Muscle layer of colon (tissue), 2 donors: ENCODE measurements around the gene YPEL2.

Experiments used
- H3K27ac ChIP-seq: one replicate; pipeline ENCODE4 v1.7.0; 2013; ENCODE audit warnings: low read depth, mild to moderate bottlenecking, low read length, moderate library complexity
- H3K27me3 ChIP-seq, 2 donors: one replicate each; pipeline ENCODE4 v1.7.0; 2013; ENCODE audit warnings: low read length in 2 of 2, mild to moderate bottlenecking in 2 of 2; ENCODE audit not compliant: insufficient read depth in 2 of 2, control insufficient read depth in 1 of 2
- H3K36me3 ChIP-seq: one replicate; pipeline ENCODE4 v1.7.0; 2013; ENCODE audit warnings: mild to moderate bottlenecking, low read length; ENCODE audit not compliant: insufficient read depth
- H3K4me1 ChIP-seq: one replicate; pipeline ENCODE4 v1.7.0; 2013; ENCODE audit warnings: mild to moderate bottlenecking, low read length; ENCODE audit not compliant: insufficient read depth
- H3K4me3 ChIP-seq, 2 donors: one replicate each; pipeline ENCODE4 v1.7.0; 2013; ENCODE audit warnings: low read length in 2 of 2, low read depth in 1 of 2, mild to moderate bottlenecking in 1 of 2, moderate library complexity in 1 of 2
- H3K9ac ChIP-seq: one replicate; pipeline ENCODE4 v1.7.0; 2013; ENCODE audit warnings: low read length
- H3K9me3 ChIP-seq: one replicate; pipeline ENCODE4 v1.7.0; 2013; ENCODE audit warnings: mild to moderate bottlenecking, low read length
- donor health status: abdominal sarcoma.
- donor health status: Adenocarcinoma of cecum.

Gene YPEL2

DNA sequence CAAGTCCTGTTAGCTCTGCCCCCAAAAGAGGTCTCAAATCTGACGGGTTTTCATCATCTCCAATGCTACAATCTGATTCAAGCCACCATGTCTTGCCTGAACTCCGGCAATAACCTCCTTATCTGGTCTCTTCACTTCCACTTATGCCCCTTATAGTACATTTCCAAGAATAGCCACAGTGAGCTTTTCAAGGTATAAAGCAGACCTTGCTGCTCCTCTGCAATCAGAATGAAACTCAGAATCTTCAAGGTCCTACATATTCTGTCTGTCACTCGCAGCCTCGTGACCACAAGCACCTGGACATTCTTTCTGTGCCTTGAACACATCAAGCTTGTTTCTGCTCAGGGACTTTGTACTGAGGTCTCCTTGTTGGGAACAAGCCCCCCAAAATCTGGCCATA lies 84.7 kb downstream of the YPEL2 start:
- no peaks in the 10 kb centered on the region for H3K27me3 ChIP-seq
- no peak overlapping the region for H3K4me3 ChIP-seq
- no peak overlapping the region for H3K27ac ChIP-seq
- no peak overlapping the region for H3K9ac ChIP-seq
- peaks cover 6% of the 10 kb centered on the region for H3K4me1 ChIP-seq
- H3K9me3 ChIP-seq = no peaks in the 10 kb centered on the region
- H3K36me3 ChIP-seq = no peaks in the 10 kb centered on the region

DNA sequence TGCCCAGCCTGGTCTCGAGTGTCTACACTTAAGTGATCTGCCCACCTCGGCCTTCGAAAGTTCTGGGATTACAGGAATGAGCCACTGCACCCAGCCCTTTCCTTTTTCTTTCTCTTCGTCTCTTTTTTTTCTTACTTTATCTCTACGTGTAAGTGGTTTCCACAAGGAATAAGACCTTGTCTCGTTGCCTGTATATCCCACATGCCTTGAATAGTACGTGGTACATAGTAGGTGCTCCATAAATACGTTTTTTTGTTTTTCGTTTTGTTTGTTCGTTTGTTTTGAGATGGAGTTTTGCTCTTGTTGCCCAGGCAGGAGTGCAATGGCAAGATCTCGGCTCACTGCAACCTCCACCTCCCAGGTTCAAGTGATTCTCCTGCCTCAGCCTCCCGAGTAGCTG lies 86.0 kb downstream of the YPEL2 start:
- Histone ChIP-seq H3K36me3 (no peaks in the 10 kb centered on the region), H3K27me3 (no peaks in the 10 kb centered on the region), H3K9ac (no peak overlapping the region), H3K4me1 (peaks cover 6% of the 10 kb centered on the region), H3K4me3 (no peak overlapping the region), H3K27ac (no peak overlapping the region), H3K9me3 (no peaks in the 10 kb centered on the region)

DNA sequence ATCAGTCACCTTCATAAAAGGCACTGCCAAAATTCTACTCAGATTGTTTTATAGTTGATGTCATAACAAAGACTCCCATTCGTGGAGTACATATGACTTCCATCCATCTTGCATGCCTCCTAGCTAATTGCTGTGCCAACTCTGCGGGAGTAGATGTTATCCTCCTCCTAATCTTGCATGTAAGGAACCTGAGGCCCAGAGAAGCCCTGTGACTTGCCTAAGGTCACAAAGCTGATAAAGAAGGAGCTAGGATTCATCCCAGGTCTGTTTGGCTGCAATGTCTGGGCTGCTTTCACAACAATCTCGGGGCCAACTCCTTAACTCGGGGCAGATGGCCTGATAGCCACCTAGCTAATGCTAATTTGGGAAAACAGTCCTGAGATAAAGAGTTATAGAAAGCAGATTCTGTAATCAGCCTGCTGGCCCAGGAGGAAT lies 87.3 kb downstream of the YPEL2 start:
- peaks cover 15% of the 10 kb centered on the region for H3K4me1 ChIP-seq
- no peak overlapping the region for H3K4me3 ChIP-seq
- H3K9ac ChIP-seq = no peak overlapping the region
- H3K9me3 ChIP-seq = no peaks in the 10 kb centered on the region
- no peaks in the 10 kb centered on the region for H3K27me3 ChIP-seq
- no peaks in the 10 kb centered on the region for H3K36me3 ChIP-seq
- H3K27ac ChIP-seq = no peak overlapping the region

DNA sequence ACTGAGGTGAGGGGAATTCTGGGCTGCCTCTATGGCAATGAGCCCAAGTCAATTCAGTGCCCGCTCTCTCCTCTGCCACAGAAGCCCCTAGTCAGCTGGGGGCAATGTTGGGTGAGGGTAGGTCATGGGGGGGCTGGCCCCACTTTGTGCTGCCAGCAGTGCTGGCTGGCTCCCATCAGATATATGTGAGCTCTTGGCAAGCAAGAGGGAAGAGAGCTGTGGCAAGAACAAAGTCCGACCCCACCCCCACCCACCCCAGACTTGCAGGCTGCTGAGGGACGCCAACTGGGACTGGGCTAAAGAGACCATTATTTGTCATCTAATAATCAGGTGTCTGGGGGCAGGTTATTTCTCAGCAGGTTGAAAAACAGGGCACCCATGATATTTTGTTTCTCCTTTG lies 89.4 kb downstream of the YPEL2 start:
- peaks cover 34% of the 10 kb centered on the region for H3K4me1 ChIP-seq
- H3K27me3 ChIP-seq = no peaks in the 10 kb centered on the region
- H3K36me3 ChIP-seq = no peaks in the 10 kb centered on the region
- no peaks in the 10 kb centered on the region for H3K9me3 ChIP-seq
- H3K27ac ChIP-seq = no peak overlapping the region
- no peak overlapping the region for H3K9ac ChIP-seq
- no peak overlapping the region for H3K4me3 ChIP-seq

DNA sequence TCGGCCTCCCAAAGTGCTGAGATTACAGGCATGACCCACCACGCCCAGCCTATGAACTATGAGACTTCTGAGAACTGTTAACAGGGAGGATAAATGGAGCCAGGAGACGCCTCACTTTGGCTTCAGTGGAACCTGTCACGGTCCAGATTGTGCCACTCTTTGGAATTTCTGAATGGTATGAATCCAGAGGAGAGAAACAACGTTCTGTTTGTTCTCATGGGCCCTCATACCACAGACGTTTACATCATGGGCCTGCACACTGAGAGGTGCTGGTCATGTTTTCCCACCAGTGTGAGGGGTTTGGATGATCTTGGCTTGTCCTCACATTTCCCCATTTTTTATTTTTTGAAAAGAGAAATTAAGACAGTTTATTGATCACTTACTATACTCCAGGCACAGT lies 90.3 kb downstream of the YPEL2 start:
- no peak overlapping the region for H3K4me3 ChIP-seq
- no peaks in the 10 kb centered on the region for H3K36me3 ChIP-seq
- H3K9me3 ChIP-seq = no peaks in the 10 kb centered on the region
- peaks cover 42% of the 10 kb centered on the region for H3K4me1 ChIP-seq
- H3K9ac ChIP-seq = no peak overlapping the region
- no peak overlapping the region for H3K27ac ChIP-seq
- no peaks in the 10 kb centered on the region for H3K27me3 ChIP-seq

DNA sequence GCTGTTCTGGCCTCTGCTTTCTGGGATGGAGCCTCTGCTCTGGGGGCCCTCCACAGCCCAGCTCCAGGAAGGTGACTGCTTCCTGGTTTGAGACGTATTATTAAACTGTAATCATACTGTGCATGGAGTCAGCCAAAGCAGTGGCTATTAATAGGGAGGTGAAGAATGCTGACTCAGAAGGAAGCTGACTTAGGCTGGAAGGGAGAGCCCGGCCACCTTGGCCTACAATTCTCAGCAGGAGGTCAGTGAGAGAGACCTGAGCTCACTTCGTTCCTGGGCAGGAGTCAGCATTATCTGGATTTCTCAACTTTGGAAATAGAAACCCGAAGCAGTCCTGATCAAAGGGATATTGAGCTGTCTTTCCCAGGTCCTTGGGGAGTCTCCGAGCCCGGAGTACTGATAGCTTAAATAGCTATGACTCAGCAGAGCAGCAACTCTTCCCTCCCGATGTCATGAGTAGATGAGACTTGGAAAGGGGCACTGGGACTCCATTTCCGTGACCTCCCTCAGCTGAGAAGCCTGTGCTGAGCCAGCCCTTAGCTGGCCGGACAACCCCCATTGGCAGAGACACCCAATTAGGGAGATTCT lies 91.8 kb downstream of the YPEL2 start:
- H3K27me3 ChIP-seq = no peaks in the 10 kb centered on the region
- no peak overlapping the region for H3K27ac ChIP-seq
- peaks cover 55% of the 10 kb centered on the region for H3K4me1 ChIP-seq
- H3K36me3 ChIP-seq = no peaks in the 10 kb centered on the region
- no peak overlapping the region for H3K9ac ChIP-seq
- H3K9me3 ChIP-seq = no peaks in the 10 kb centered on the region
- H3K4me3 ChIP-seq = no peak overlapping the region

DNA sequence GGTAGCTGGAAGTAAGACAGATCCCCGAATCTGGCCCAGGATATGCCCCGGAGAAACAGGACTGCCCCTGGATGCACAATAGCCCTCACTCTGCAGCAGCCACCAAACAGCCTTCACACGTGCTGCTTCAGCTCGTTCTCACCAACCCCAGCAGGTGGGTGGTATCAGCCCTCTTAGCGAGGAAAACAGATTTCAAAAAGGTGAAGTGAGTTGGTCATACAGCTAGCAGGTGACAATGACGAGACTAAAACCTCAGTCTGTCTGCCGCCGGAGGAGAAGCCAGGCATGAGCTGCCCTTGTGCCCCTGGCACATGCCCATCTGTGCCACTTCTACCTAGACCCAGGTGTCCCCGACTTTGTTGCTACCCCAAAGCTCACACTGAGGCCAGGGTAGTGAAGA lies 92.4 kb downstream of the YPEL2 start:
- no peak overlapping the region for H3K9ac ChIP-seq
- H3K27ac ChIP-seq = no peak overlapping the region
- no peaks in the 10 kb centered on the region for H3K9me3 ChIP-seq
- H3K27me3 ChIP-seq = no peaks in the 10 kb centered on the region
- peaks cover 58% of the 10 kb centered on the region for H3K4me1 ChIP-seq
- H3K4me3 ChIP-seq = no peak overlapping the region
- no peaks in the 10 kb centered on the region for H3K36me3 ChIP-seq

DNA sequence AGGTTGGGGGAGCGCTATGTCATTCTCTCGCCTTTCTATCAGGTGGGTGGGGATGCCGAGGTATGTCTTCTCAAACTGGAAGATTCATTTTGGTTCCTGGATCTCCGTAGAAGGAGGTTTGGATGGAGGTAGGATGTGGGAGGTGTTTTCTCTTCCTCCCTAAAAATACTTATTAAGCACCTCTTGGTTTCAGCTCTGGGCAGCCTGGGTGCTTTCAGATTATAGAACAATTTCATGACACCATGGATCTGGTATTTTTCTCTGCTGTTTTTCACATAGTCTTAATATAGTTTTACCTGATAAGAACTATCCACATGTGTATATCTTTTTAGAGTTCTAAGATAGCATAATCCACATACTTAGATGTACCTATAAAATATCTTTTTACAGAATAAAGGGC lies 92.9 kb downstream of the YPEL2 start:
- peaks cover 60% of the 10 kb centered on the region for H3K4me1 ChIP-seq

DNA sequence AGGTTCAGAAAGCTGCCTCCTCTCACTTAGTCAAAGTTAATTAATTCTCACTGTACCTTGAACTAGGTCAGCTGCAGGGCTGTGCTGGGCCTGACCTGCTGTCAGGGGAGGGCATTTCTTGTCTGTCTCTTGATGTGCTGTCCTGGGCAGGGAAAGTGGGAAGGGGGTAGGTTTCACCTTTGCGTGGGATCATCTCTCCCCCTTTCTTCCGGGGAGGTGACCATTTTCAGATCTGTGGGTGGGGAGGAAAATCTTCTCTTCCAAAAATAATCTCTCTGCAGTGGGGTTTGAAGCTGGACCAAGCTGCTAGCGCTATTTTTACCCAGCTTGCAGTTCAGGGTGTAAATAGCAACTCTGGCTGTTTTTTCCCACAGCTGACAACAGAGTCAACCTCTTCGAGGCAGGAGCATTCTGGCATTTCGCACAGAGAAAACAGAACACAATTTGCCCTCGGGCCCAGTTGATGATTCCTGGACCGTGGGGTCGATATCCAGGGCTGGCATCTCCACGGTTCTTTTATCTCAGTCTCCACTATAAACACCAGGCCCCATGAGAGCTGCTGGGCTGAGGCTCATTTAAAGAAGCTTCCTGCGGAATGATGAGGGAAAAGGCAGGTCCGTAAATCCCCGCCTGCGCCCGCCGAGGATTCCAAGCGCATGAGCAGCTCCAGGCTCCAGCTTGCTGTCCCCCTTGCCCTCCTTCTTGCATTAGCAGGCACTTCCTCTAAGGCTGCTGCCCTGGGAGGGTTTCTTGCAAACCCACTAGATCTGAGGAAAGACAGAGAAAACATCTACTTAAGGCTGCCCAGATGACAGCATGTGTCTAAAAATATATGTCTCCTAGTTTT lies 93.9 kb downstream of the YPEL2 start:
- no peaks in the 10 kb centered on the region for H3K36me3 ChIP-seq
- peak overlapping the region in 1 of 2 donors; percentile 12 for H3K4me3 ChIP-seq
- H3K27ac ChIP-seq = peak overlapping the region; percentile 75
- peaks cover 62% of the 10 kb centered on the region for H3K4me1 ChIP-seq
- H3K27me3 ChIP-seq = no peaks in the 10 kb centered on the region
- no peaks in the 10 kb centered on the region for H3K9me3 ChIP-seq
- peak overlapping the region; percentile 24 for H3K9ac ChIP-seq

More for the DNA sequence above, 92.9 kb downstream of the YPEL2 start:
- Histone ChIP-seq H3K4me3 (no peak overlapping the region), H3K27ac (no peak overlapping the region), H3K9ac (no peak overlapping the region), H3K9me3 (no peaks in the 10 kb centered on the region), H3K27me3 (no peaks in the 10 kb centered on the region), H3K36me3 (no peaks in the 10 kb centered on the region)

DNA sequence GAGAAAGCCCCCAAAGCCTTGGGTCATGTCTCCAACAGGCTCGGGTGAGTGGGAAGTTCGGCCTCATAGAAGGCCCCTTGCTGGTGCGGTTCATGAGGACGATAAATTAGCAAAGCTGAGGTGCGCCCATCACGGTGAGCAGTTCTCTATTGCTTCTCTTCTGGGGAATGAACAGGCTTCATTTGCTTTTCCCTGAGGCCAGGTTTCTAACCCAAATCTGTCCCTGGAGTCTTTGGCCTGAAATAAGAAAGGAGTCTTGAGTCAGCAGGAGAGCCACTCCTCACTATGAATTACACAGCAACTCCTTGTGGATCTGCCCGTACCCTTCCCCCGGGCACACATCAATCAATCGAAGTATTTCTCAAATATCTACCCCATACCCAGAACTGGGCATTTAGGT lies 94.6 kb downstream of the YPEL2 start:
- Histone ChIP-seq H3K27ac (peak overlapping the region; percentile 75), H3K36me3 (no peaks in the 10 kb centered on the region), H3K4me1 (peaks cover 62% of the 10 kb centered on the region), H3K9ac (peak overlapping the region; percentile 24), H3K9me3 (no peaks in the 10 kb centered on the region), H3K27me3 (no peaks in the 10 kb centered on the region), H3K4me3 (peak overlapping the region in 1 of 2 donors; percentile 12)

DNA sequence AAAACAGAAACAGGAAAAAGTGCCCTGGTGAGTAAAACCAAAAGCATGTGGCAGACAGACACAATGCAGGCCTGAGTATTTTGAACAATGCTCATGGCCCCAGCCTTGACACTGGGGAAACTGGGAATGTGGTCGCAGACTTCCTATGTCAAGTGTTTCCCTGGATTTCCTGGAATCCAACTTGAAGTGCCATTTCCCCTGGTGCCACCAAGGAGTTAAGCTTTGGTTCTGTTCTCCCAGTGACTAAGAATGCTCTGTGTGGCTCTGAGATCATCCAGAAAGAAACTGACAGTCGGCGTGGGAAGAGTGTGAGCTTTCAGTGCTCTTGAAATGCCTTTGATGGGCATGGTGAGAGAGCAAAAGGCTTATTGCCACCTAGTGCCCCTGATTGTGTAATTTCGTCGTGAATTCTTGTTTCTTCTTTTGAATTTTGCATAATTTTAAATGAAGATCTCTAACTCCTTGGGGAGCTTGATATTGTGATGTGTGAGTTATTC lies 96.0 kb downstream of the YPEL2 start:
- H3K27ac ChIP-seq = peak overlapping the region; percentile 70
- H3K9me3 ChIP-seq = no peaks in the 10 kb centered on the region
- H3K4me1 ChIP-seq = peaks cover 62% of the 10 kb centered on the region
- H3K9ac ChIP-seq = peak overlapping the region; percentile 2
- no peaks in the 10 kb centered on the region for H3K36me3 ChIP-seq
- H3K27me3 ChIP-seq = no peaks in the 10 kb centered on the region
- no peak overlapping the region for H3K4me3 ChIP-seq
